Omental fat pad (tissue), 4 donors: ENCODE measurements around the gene ITGA3. TPM values are rescaled to one million over a fixed set of nuclear protein-coding genes. Genes with fewer than 3 reads are reported as not detected.
A peak's percentile ranks its signal among the peaks of the same experiment; 100 is the strongest.

Source experiments
- ATAC-seq: fragments of 150-250 bp; one replicate; pipeline ENCODE4 v1.9.1; 2016; ENCODE audit warnings: mild to moderate bottlenecking, moderate library complexity; ENCODE audit not compliant: low FRiP score
- DNase-seq: peaks from one replicate; pipeline ENCODE4 v3.0.0-alpha.2; 2019; ENCODE audit warnings: low spot score
- total RNA-seq, 4 donors: library from RNA; depleted of rRNA; stranded (reverse); fragments of >200 nt; gene quantifications; one replicate each; pipeline ENCODE4 v1.1.0, GENCODE V29; 2016
- TF ChIP-seq, protein P1 (sequence below), 3 donors: fragments of 450-650 bp; IDR thresholded peaks; one replicate each; pipeline ENCODE4 v1.5.1; 2016 to 2017; ENCODE audit warnings: antibody characterized with exemption in 3 of 3, mild to moderate bottlenecking in 3 of 3, moderate library complexity in 2 of 3

ITGA3 gene
- total RNA-seq, 4 donors from 2014 or later = 28.5 to 99.8 (median 41.2) TPM

DNA sequence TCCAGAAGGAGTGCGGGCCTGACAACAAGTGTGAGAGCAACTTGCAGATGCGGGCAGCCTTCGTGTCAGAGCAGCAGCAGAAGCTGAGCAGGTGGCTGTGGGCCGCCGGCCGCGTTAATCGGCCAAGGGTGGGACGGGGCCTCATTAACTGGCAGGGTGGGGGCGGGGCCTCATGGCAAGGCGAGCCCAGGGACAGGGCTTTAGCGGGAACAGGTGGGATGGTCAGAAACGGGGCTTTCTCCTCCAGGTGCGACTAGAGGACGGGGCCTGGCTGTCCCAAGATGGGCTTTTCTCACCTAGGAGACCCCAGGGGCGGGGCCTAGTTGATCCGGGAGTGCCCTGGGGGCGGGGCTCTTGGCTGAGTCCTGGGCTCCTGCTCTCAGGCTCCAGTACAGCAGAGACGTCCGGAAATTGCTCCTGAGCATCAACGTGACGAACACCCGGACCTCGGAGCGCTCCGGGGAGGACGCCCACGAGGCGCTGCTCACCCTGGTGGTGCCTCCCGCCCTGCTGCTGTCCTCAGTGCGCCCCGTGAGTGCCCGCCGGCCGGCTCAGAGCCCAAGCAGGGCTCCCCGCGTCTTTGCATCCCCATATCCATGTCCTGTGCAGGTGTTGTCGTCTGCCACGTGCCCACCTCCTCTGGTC lies 20.8 kb downstream of the ITGA3 start:
- DNase-seq = no peak
- ATAC-seq = no peak
- TF ChIP-seq, protein P1, sequence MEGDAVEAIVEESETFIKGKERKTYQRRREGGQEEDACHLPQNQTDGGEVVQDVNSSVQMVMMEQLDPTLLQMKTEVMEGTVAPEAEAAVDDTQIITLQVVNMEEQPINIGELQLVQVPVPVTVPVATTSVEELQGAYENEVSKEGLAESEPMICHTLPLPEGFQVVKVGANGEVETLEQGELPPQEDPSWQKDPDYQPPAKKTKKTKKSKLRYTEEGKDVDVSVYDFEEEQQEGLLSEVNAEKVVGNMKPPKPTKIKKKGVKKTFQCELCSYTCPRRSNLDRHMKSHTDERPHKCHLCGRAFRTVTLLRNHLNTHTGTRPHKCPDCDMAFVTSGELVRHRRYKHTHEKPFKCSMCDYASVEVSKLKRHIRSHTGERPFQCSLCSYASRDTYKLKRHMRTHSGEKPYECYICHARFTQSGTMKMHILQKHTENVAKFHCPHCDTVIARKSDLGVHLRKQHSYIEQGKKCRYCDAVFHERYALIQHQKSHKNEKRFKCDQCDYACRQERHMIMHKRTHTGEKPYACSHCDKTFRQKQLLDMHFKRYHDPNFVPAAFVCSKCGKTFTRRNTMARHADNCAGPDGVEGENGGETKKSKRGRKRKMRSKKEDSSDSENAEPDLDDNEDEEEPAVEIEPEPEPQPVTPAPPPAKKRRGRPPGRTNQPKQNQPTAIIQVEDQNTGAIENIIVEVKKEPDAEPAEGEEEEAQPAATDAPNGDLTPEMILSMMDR (IDR thresholded peaks at IDR 0.05) = no peak

DNA sequence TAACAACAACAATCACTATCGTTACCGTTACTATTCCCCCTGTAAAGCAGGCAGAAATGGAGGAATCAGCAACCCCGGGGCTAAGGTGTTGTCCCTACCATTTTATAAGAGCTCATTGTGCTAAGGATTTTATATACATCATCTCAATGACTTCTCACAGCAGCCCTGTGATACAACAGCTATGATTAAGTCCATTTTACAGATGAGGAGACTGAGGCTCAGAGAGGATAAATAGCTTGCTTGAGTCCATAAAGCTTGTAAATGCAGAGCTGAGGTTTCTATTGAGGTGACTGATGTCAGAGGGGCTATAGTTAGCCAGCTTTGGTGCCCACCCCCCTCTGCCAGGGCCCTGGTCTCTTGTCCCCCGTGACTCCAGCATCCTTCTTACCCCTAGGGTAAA lies 22.5 kb downstream of the ITGA3 start:
- ATAC-seq (no peak), DNase-seq (no peak)
- TF ChIP-seq, protein P1 (IDR thresholded peaks at IDR 0.05) = no peak

DNA sequence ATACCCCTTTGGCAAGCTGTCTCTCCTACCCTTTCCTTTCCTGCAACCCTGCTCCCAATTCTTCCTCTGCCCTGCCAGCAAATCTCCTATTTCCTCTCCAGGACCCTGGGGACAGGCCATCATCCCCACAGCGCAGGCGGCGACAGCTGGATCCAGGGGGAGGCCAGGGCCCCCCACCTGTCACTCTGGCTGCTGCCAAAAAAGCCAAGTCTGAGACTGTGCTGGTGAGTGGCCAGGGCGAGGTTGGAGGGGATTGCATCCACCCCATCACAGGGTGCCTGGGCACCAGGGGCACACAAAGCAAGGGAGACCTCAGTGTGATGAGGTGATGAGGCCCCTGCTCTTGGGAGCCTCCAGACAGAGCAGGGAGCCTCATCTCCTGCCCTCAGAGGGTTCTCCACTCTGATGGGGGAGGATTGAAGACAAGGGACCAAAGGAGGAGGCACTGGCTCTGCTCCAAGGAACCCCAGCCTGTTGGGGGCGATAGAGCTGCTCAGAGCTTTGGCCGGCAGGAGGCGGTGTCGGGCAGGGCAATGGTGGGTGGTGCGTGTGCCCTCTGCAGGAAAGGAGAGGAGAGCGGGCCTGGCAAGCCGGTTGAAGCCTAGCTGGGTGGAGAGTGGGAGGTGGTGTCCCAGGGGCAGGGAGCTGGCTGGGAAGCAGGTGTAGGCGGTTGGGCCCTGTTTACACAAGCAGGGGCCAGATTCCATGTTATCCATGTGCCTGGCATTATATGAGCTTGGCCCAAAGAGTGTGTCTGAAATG lies 23.6 kb downstream of the ITGA3 start:
- TF ChIP-seq, protein P1 (IDR thresholded peaks at IDR 0.05) = no peak
- peak; percentile 34 for ATAC-seq
- no peak for DNase-seq

DNA sequence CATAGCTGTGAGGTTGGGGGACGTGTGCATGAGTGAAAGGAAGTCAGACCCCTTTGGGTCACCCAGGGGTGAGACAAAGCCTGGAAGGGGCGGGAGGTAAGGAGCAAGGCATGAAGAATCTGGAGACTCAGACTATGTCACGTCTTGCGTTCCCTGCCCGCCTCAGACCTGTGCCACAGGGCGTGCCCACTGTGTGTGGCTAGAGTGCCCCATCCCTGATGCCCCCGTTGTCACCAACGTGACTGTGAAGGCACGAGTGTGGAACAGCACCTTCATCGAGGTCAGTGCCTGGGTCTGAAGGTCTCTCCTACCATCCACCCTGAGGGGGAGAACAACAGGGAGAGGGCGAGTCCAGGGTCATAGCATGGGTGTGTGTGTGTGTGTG lies 24.2 kb downstream of the ITGA3 start:
- TF ChIP-seq, protein P1 (IDR thresholded peaks at IDR 0.05) = no peak
- DNase-seq (no peak), ATAC-seq (no peak)

DNA sequence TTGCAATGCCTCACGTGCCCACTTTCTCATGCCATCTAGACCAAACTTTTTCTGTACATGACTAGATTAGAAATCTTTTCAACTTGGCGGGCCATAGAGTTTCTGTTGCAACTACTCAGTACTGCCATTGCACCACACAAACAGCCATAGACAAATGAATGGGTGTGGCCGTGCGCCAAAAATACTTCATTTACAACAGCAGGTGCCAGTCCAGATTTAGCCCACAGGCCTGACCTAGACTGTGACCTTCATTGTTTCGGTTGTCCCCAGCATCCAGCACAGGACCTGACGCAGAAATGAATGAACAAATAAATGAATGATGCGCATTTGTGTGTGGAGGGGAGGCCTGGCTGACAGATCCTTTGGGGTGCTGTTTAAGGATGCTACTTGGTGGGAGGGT lies 24.9 kb downstream of the ITGA3 start:
- TF ChIP-seq, protein P1 (IDR thresholded peaks at IDR 0.05) = no peak
- ATAC-seq (no peak), DNase-seq (no peak)

DNA sequence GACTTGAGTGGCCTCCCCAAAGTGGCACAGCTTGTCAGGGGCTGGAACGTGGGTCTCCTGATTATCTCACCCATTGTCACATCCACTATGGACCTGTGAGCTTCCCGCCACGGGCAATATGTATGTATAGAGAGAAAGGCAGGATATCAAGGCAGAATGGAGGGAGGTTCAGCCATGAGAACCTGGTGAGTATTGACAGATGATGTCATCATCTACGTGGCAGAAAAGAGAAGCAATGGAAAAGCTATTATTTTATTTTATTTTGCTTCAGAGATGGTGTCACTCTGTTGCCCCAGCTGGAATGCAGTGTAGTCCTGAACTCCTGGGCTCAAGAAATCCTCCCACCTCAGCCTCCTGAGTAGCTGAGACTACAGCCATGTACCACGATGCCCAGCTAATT lies 25.8 kb downstream of the ITGA3 start:
- DNase-seq = no peak
- TF ChIP-seq, protein P1 (IDR thresholded peaks at IDR 0.05) = no peak
- ATAC-seq = no peak
